HEK293T (cell line): ENCODE data around the gene WNK4.

ENCODE experiments used
- ARNT ChIP-seq: fragments of 450-650 bp; IDR thresholded peaks from 2 replicates; pipeline ENCODE4 v1.6.1; 2017; ENCODE audit warnings: mild to moderate bottlenecking
- BHLHE40 ChIP-seq: fragments of 450-650 bp; IDR thresholded peaks from 2 replicates; pipeline ENCODE4 v1.6.1; 2016; ENCODE audit warnings: mild to moderate bottlenecking, moderate library complexity, borderline replicate concordance
- ELF4 ChIP-seq: fragments of 450-650 bp; IDR thresholded peaks from 2 replicates; pipeline ENCODE4 v1.6.1; 2017; ENCODE audit warnings: antibody characterized with exemption
- FOXA1 ChIP-seq: fragments of 450-650 bp; IDR thresholded peaks from 2 replicates; pipeline ENCODE4 v1.6.1; 2016; ENCODE audit warnings: mild to moderate bottlenecking
- FOXK2 ChIP-seq: fragments of 450-650 bp; IDR thresholded peaks from 2 replicates; pipeline ENCODE4 v1.6.1; 2016; ENCODE audit warnings: mild to moderate bottlenecking
- FOXM1 ChIP-seq: fragments of 450-650 bp; IDR thresholded peaks from 2 replicates; pipeline ENCODE4 v1.6.1; 2017; ENCODE audit warnings: mild to moderate bottlenecking, borderline replicate concordance
- L3MBTL2 ChIP-seq: fragments of 450-650 bp; conservative IDR thresholded peaks from 2 replicates; pipeline ENCODE4 v1.6.1; 2016; ENCODE audit warnings: mild to moderate bottlenecking
- LEF1 ChIP-seq: fragments of 450-650 bp; IDR thresholded peaks from 2 replicates; pipeline ENCODE4 v1.6.1; 2017; ENCODE audit warnings: mild to moderate bottlenecking, borderline replicate concordance
- NFRKB ChIP-seq: fragments of 450-650 bp; IDR thresholded peaks from 2 replicates; pipeline ENCODE4 v1.6.1; 2016; ENCODE audit warnings: mild to moderate bottlenecking, moderate library complexity
- PKNOX1 ChIP-seq: fragments of 450-650 bp; IDR thresholded peaks from 2 replicates; pipeline ENCODE4 v1.6.1; 2016
- SP1 ChIP-seq: fragments of 450-650 bp; IDR thresholded peaks from 2 replicates; pipeline ENCODE4 v1.6.1; 2017
- SUZ12 ChIP-seq: fragments of 450-650 bp; IDR thresholded peaks from 2 replicates; pipeline ENCODE4 v1.6.1; 2016; ENCODE audit warnings: mild to moderate bottlenecking
- TARDBP ChIP-seq: fragments of 450-650 bp; IDR thresholded peaks from 2 replicates; pipeline ENCODE4 v1.6.1; 2016

- TF ChIP-seq L3MBTL2 (no peak), BHLHE40 (no peak), SUZ12 (no peak), SP1 (no peak), LEF1 (no peak), FOXM1 (no peak), TARDBP (no peak), FOXK2 (no peak), PKNOX1 (no peak), FOXA1 (no peak), NFRKB (no peak), ELF4 (no peak), ARNT (no peak)
These were observed 64.5 kb downstream of the WNK4 start for GRCh38 chr17:42844761-42845555.
